A549 (cell line): ENCODE measurements around the gene ANP32E.

Experiments
- BHLHE40 ChIP-seq: IDR thresholded peaks from 2 replicates; pipeline ENCODE4 v1.6.1; 2012; ENCODE audit warnings: low read depth, low read length, inconsistent platforms
- CTCF ChIP-seq: fragments of >200 bp; sonication (Bioruptor Twin); formaldehyde crosslinking; IDR thresholded peaks from 3 replicates; pipeline ENCODE4 v1.5.1; 2016
- EP300 ChIP-seq, 2 experiments: fragments of >200 bp; sonication (Bioruptor Twin); formaldehyde crosslinking; IDR thresholded peaks; 2 replicates in 1 of 2; 3 replicates in 1 of 2; pipeline ENCODE4 v1.6.1; 2016 to 2017
- GATA3 ChIP-seq: IDR thresholded peaks from 2 replicates; pipeline ENCODE4 v1.6.1; 2012; ENCODE audit warnings: borderline replicate concordance
- HMGXB4 ChIP-seq: fragments of 250-450 bp; sonication (Bioruptor Pico); IDR thresholded peaks from 2 replicates; pipeline ENCODE4 v1.5.0; 2021; ENCODE audit warnings: mild to moderate bottlenecking, moderate library complexity, borderline replicate concordance
- JUNB ChIP-seq: fragments of >200 bp; sonication (Bioruptor Twin); formaldehyde crosslinking; IDR thresholded peaks from 2 replicates; pipeline ENCODE4 v1.6.1; 2016
- NFE2L2 ChIP-seq: fragments of 150-350 bp; conservative IDR thresholded peaks from 2 replicates; pipeline ENCODE4 v1.6.1; 2014; ENCODE audit warnings: low read length
- NPAS2 ChIP-seq: fragments of 250-450 bp; sonication (Bioruptor Pico); IDR thresholded peaks from 2 replicates; pipeline ENCODE4 v1.8.0; 2022; ENCODE audit warnings: mild to moderate bottlenecking, moderate library complexity, borderline replicate concordance
- POLR2A ChIP-seq: IDR thresholded peaks from 2 replicates; pipeline ENCODE4 v1.6.1; 2012; ENCODE audit warnings: mild to moderate bottlenecking, low read length
- USF2 ChIP-seq: fragments of 450-650 bp; IDR thresholded peaks from 2 replicates; pipeline ENCODE4 v1.6.1; 2014; ENCODE audit warnings: antibody characterized with exemption

GRCh38 chr1:150210706-150211105 lies 25.2 kb downstream of the ANP32E start:
- no peak for TF ChIP-seq NFE2L2
- no peak for TF ChIP-seq CTCF
- no peak for TF ChIP-seq EP300 (IDR thresholded peaks at IDR 0.05)
- no peak for TF ChIP-seq USF2
- no peak for TF ChIP-seq GATA3
- TF ChIP-seq NPAS2 (CRISPR knock-in tag), result no peak
- no peak for TF ChIP-seq JUNB
- no peak for TF ChIP-seq POLR2A
- no peak for TF ChIP-seq BHLHE40
- no peak for TF ChIP-seq HMGXB4
